Activated CD4-positive, CD25-positive, alpha-beta regulatory T cell treated with anti-CD3 and anti-CD28 coated beads, Interleukin-2, amount 50 U/mL, for 16 hours (primary cell): ENCODE results near the gene LRRC43.

Experiments used
- DNase-seq: peaks from one replicate; pipeline ENCODE4 v3.0.0-alpha.2; 2020; ENCODE audit warnings: low read depth, low spot score

The LRRC43 gene, protein sequence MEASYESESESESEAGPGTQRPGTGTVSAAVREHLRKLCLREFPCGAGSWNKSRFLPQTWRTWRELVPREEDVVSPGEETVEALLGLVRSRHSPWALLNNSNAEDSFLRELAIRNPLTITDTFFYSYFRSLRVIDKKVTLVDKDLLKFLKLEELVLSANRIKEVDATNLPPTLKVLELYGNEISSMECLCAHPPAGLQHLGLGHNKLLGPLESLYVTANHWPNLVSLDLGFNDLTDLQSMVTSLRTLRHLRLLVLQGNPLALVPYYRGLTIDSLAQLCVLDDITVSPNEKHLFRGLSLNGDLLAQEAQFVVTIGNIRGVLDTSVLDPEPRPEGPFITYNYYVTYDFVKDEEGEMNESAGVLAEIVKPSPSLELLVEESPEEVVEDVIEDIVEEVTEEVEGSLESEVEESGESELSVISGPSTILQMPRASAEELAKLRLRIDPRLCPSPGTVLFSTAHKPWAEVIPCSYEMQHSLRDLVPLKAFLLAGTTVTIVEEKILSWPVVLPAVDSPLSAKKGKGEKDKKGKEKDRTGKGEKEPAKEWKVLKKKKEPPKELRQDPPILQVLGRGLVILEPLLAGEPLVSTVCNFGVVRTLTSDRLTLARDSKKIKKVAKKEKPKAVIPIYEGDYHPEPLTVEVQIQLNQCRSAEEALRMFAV

GRCh38 chr12:122182887-122183587 is at the start of gene LRRC43:
Gene LRRC43 (plus strand): TSS chr12:122183123. CDS start chr12:122183145, 22 bp downstream.
- no peak for DNase-seq

DNA sequence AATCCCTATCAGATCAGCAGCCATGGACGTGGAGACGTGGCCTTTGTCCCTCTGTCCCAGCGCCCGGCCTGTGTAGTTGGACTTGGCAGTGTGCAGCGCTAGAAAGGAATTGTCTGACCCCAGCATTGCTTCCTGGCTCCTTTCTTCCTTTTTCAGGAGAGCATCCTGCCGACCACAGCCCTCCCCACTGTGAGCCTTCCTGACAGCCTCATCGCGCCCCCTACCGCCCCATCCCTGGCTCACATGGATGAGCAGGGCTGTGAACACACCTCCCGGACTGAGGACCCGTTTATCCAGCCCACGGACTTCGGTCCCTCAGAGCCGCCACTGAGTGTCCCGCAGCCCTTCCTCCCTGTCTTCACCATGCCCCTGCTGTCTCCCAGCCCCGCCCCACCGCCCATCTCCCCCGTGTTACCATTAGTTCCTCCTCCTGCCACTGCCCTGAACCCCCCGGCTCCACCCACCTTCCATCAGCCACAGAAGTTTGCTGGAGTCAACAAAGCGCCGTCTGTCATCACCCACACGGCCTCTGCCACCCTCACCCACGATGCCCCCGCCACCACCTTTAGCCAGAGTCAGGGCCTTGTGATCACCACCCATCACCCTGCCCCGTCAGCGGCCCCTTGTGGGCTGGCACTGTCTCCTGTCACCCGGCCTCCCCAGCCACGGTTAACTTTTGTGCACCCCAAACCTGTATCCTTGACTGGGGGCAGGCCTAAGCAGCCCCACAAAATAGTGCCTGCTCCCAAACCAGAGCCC is 49.6 kb upstream of the LRRC43 start:
- DNase-seq = no peak

- no peak for DNase-seq
Observed at GRCh38 chr12:122135437-122136031, 47.4 kb upstream of the LRRC43 start.

- no peak for DNase-seq
Observed at GRCh38 chr12:122137229-122137628, 45.7 kb upstream of the LRRC43 start.

GRCh38 chr12:122137681-122138080 is 45.2 kb upstream of the LRRC43 start:
- DNase-seq = no peak

GRCh38 chr12:122138181-122138580 is 44.7 kb upstream of the LRRC43 start:
- DNase-seq = no peak

DNA sequence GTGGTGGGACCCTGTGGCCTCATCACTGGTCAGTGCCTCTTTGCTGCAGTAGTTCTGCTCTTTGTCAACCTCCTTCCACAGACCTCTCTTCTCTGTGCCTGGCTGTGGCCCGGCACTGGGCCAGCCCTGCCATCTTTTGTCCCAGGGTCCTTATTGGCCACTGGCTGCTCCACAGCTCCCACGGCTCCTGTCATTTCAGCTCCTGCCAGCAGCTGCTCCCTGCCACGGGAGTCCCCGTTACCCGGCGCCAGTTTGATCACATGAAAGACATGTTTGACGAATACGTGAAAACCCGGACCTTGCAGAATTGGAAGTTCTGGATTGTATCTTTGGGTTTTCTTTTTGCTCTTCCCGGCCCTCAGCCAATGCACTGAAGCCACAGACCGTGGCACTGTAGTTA is 44.3 kb upstream of the LRRC43 start:
- DNase-seq = no peak

- DNase-seq = no peak
Observed at GRCh38 chr12:122139266-122139665, 43.7 kb upstream of the LRRC43 start.

GRCh38 chr12:122139941-122140340 is 43.0 kb upstream of the LRRC43 start:
- no peak for DNase-seq

- no peak for DNase-seq
Observed at GRCh38 chr12:122140467-122141257, 42.3 kb upstream of the LRRC43 start.

DNA sequence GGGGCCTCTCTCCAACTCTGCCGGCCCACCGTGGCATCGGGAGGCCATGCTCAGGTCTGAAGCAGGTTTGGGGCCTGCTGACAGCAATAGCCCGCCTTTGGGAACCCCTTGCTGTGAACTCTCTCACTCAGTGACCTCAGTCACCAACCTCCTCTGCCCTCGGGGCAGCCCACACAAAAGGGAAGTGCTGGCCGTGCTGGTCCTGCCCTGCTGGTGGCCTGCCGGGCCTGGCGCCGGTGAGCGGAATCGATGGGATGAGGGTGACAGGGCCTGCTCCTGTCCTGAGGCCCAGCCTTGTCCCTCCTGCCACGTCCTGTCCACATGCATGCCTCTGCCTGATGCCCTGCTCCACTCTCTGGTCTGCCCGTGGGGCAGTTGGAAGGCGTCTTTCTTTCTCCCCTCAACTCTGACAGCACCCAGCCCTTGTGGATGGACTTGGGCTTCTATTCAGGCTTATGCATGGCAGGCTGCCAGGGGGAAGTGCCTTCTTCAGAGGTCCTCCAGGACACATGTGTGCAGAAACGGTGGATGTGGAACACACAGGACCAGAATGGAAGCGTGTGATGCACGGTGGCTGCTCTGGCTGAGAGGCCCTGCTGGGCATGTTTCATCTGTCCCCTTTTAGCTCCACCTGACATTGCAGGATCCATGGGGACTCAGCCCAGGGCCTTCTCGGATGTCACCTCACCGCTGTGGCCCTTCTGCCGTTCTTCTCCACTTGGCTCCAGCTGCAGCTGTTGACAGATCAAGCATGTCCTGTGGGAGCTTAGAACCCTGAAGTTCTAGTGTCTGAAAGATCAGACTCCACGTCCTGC is 40.8 kb upstream of the LRRC43 start:
- DNase-seq = no peak

- DNase-seq = no peak
Observed at GRCh38 chr12:122142857-122143256, 40.1 kb upstream of the LRRC43 start.

GRCh38 chr12:122144885-122145284 is 38.0 kb upstream of the LRRC43 start:
- no peak for DNase-seq

DNA sequence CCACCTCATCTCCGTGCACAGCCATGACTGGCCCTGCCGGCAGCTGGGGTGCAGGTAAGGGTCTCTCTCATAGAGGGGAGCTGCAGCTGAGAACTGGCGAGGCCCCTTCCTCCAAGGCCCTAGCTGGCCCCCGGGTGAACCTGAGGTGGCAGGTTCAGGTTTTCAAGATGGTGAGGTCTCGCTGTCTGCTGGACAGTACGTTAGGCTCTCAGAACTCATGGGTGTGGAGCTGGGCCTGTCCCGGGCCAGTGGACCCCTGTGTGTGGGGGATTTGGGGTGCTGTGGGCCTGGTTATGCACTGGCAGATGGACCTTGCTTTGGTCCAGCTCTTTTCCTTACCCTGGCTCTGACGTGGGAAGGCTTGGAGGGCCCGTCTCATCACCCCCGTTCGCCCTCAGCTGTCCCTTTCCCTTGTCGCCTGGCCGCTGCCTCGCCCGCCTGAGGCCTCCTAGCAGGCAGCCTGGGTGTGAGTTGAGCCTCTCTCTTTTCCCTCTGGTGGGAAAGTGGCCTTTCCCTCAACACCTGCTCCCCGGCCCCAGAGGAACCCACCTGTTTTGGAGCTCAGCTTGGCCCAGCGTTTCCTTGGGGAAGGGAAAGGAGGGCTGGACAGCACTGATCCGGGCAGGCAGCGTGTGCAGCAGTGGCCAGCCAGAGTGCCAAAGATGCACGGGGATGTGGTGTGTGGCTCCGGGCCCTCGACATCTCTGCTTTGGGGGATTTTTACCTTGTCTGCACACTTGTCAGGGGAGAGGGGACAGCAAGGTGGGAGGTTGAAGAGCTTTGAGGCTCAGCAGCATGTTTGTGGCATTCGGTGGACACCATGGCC is 37.2 kb upstream of the LRRC43 start:
- no peak for DNase-seq

- DNase-seq = no peak
Observed at GRCh38 chr12:122147514-122148290, 35.2 kb upstream of the LRRC43 start.

DNA sequence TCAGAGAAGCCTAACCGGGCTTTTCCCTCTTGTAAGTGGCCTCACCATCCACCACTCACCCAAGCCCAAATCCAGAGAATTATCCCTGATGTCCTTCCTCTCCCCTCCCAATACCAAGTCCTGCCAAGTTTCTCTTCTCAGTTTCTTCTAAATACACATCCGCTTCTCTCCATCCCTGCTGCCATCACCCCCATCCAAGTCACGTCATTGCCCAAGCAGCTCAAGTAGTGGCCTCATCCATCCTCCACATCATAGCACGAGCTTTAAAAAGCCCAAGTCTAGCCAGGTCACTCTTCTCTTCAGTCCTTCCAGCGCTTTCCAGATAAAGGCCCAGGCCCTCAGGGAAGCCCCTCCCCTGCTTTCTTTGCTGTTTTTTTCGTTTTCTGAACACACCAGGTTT is 34.3 kb upstream of the LRRC43 start:
- DNase-seq = no peak

- DNase-seq = no peak
Observed at GRCh38 chr12:122150127-122150681, 32.7 kb upstream of the LRRC43 start.

DNA sequence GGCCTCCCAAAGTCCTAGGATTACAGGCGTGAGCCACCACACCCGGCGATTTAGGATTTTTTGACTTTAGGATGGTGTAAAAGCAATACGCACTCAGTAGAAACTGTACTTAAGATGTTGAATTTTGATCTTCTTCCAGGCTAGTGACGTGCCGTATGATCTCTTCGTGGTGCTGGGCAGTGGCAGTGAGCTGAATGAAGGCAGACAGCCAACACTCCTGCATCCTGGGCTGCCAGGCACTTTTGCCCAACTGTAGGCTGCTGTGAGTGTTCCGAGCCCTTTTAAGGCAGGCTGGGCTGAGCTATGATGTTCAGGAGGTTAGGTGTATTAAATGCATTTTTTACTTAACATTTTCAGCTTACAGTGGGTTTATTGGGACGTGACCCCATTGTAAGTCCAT is 30.2 kb upstream of the LRRC43 start:
- no peak for DNase-seq
